OCI-LY3 (cell line): Measurements from ENCODE around the gene TALDO1.

Experiments
- H2AFZ ChIP-seq: fragments of 200-600, 300-600 bp; shearing (Covaris generic); 2 replicates; pipeline ENCODE4 v1.6.0; 2014; ENCODE audit warnings: antibody characterized with exemption, low read depth, low read length
- H3K27ac ChIP-seq: fragments of 200-600, 300-600 bp; sonication (generic); 2 replicates; pipeline ENCODE4 v1.5.1; 2014; ENCODE audit warnings: mild to moderate bottlenecking, low read length, moderate library complexity, mixed read lengths
- H3K27me3 ChIP-seq: fragments of 200-600, 300-600 bp; sonication (generic); 2 replicates; pipeline ENCODE4 v1.6.1; 2014; ENCODE audit warnings: low read depth, low read length, mixed read lengths
- H3K36me3 ChIP-seq: fragments of 200-600, 300-600 bp; sonication (generic); replicated peaks from 2 replicates; pipeline ENCODE3; 2014; ENCODE audit warnings: low read depth, low read length, mixed read lengths
- H3K4me1 ChIP-seq: fragments of 300-600, 200-600 bp; sonication (generic); 2 replicates; pipeline ENCODE4 v1.6.1; 2014; ENCODE audit warnings: low read length, mixed read lengths
- H3K4me2 ChIP-seq: fragments of 200-600, 300-600 bp; sonication (generic); 2 replicates; pipeline ENCODE4 v1.6.1; 2014; ENCODE audit warnings: low read length, mixed read lengths
- H3K4me3 ChIP-seq: fragments of 300-600, 200-600 bp; sonication (generic); 2 replicates; pipeline ENCODE4 v1.5.1; 2014; ENCODE audit warnings: antibody characterized with exemption, mild to moderate bottlenecking, low read length, moderate library complexity
- H3K79me2 ChIP-seq: fragments of 300-600, 200-600 bp; shearing (Covaris generic); 2 replicates; pipeline ENCODE4 v1.6.1; 2014; ENCODE audit warnings: mild to moderate bottlenecking, low read length, mixed read lengths
- H3K9ac ChIP-seq: fragments of 300-600, 200-600 bp; shearing (Covaris generic); 2 replicates; pipeline ENCODE4 v1.6.0; 2014; ENCODE audit warnings: mild to moderate bottlenecking, low read length, moderate library complexity
- H3K9me3 ChIP-seq: fragments of 200-600, 300-600 bp; shearing (Covaris generic); 2 replicates; pipeline ENCODE4 v1.6.1; 2014; ENCODE audit warnings: low read length, mixed read lengths; ENCODE audit not compliant: insufficient read depth
- H4K20me1 ChIP-seq: fragments of 200-600, 300-600 bp; sonication (generic); 2 replicates; pipeline ENCODE4 v1.6.1; 2016; ENCODE audit warnings: low read length, mixed read lengths; ENCODE audit not compliant: insufficient read depth
- CTCF ChIP-seq: fragments of 200-600, 300-600 bp; sonication (generic); IDR thresholded peaks from 2 replicates; pipeline ENCODE4 v1.5.1; 2014; ENCODE audit warnings: antibody characterized with exemption, low read length, low read depth
- EZH2phosphoT487 ChIP-seq: fragments of 200-600 bp; shearing (Covaris generic); IDR thresholded peaks from 2 replicates; pipeline ENCODE4 v1.6.1; 2018; ENCODE audit warnings: antibody characterized with exemption, mixed run types, low read depth

The TALDO1 gene

GRCh38 chr11:788953-789940 lies 42.0 kb downstream of the TALDO1 start:
- Histone ChIP-seq H3K4me2 (peak overlapping the region; percentile 23; the same call in 1 of the 2 replicates), H3K27ac (no peak overlapping the region)
- TF ChIP-seq CTCF (no peak), EZH2phosphoT487 (no peak)

GRCh38 chr11:789943-790342 lies 42.7 kb downstream of the TALDO1 start, which contains the start of gene CEND1:
Gene CEND1 (minus strand): TSS chr11:790090. CDS start chr11:788576, 1,514 bp downstream.
- Histone ChIP-seq H3K9ac (no peak within 1 kb of the TSS), H3K4me1 (peaks cover 8% of the 10 kb centered on the region), H3K36me3 (peaks cover 3% of the 10 kb centered on the region), H3K27ac (no peak within 1 kb of the TSS), H3K4me3 (no peak within 1 kb of the TSS), H3K9me3 (no peaks in the 10 kb centered on the region), H3K79me2 (0 out of 2 replicates have a peak, but pooled peaks cover 7% of the 10 kb centered on the region), H3K27me3 (no peaks in the 10 kb centered on the region), H3K4me2 (peak within 1 kb of the TSS; percentile 23; the same call in 1 of the 2 replicates), H4K20me1 (peaks cover 7% of the 10 kb centered on the region; the same call in 1 of the 2 replicates), H2AFZ (no peak within 1 kb of the TSS)
- TF ChIP-seq CTCF: no peak
- TF ChIP-seq EZH2phosphoT487: no peak

More at GRCh38 chr11:788953-789940, 42.0 kb downstream of the TALDO1 start:
- Histone ChIP-seq H3K27me3 (no peaks in the 10 kb centered on the region), H3K9ac (no peak overlapping the region), H3K4me1 (peaks cover 4% of the 10 kb centered on the region; the same call in 1 of the 2 replicates), H3K79me2 (0 out of 2 replicates have a peak, but pooled peaks cover under 1% of the 10 kb centered on the region), H2AFZ (no peak overlapping the region), H4K20me1 (peaks cover 7% of the 10 kb centered on the region; the same call in 1 of the 2 replicates), H3K9me3 (no peaks in the 10 kb centered on the region), H3K4me3 (no peak overlapping the region), H3K36me3 (peaks cover 3% of the 10 kb centered on the region)

- Histone ChIP-seq H3K79me2 (peaks cover 17% of the 10 kb centered on the region), H3K4me3 (no peak overlapping the region), H4K20me1 (peaks cover 7% of the 10 kb centered on the region; the same call in 1 of the 2 replicates), H3K36me3 (peaks cover 3% of the 10 kb centered on the region), H3K9ac (no peak overlapping the region), H2AFZ (no peak overlapping the region), H3K4me2 (no peak overlapping the region), H3K27ac (no peak overlapping the region), H3K27me3 (no peaks in the 10 kb centered on the region), H3K9me3 (no peaks in the 10 kb centered on the region), H3K4me1 (peaks cover 10% of the 10 kb centered on the region)
- TF ChIP-seq CTCF (no peak), EZH2phosphoT487 (no peak)
Observed at GRCh38 chr11:790721-791564, 43.7 kb downstream of the TALDO1 start.
